ENCODE measurements around the gene MYO5B. TPM values are rescaled to one million over a fixed set of nuclear protein-coding genes. Genes with fewer than 3 reads are reported as not detected.

Gene MYO5B
- total RNA-seq, 2 donors from 2014 or later = 1.2 to 1.4 TPM

DNA sequence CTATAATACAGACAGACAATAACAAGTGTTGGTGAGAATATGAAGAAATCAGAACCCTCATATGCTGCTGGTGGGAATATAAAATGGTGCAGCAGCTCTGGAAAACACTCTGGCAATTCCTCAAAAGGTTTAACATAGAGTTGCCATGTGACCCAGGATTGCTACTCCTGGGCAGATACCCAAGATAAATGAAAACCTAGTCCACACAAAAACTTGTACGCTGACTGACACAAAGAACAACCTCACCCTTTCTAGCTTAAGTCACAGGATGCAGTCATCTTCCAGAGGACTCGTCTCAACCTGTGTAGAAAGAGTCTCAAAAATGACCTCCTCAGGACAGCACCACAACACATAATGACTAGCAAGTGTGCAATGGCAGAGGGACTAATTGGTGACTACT lies 310.0 kb downstream of the MYO5B start:
- intact Hi-C loops (cut with DNase I) = no loop called here
- no peak for DNase-seq (ENCODE audit: low spot score)

- intact Hi-C loops (cut with DNase I) = no loop called here
- DNase-seq (ENCODE audit: low spot score) = no peak
Measured at GRCh38 chr18:49884465-49884864, 310.5 kb downstream of the MYO5B start.

- no peak for DNase-seq (ENCODE audit: low spot score)
- intact Hi-C loops (cut with DNase I) = no loop called here
Measured at GRCh38 chr18:49880661-49881060, 314.3 kb downstream of the MYO5B start.

DNA sequence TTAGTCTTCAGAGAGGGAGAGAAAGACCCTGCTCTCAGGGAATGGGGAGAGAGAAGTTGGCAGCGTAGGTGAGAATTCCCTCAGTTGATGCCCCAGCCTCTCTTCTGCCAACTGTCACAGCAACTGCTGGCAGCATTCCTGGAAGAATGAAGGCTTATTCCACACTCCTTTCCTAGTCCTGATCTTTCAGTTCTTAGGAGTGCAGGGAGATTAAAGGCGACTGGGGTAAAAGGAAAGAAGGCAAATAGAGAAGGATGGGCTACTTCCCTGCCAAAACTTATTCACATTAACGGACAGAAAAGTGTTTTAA lies 315.7 kb downstream of the MYO5B start:
- intact Hi-C loops (cut with DNase I) = loop anchor here in 1 of 2 donors (5.0 kb wide), 1 partner anchor 802 kb away; no protein-coding TSS in a partner anchor
- DNase-seq (ENCODE audit: low spot score) = no peak

DNA sequence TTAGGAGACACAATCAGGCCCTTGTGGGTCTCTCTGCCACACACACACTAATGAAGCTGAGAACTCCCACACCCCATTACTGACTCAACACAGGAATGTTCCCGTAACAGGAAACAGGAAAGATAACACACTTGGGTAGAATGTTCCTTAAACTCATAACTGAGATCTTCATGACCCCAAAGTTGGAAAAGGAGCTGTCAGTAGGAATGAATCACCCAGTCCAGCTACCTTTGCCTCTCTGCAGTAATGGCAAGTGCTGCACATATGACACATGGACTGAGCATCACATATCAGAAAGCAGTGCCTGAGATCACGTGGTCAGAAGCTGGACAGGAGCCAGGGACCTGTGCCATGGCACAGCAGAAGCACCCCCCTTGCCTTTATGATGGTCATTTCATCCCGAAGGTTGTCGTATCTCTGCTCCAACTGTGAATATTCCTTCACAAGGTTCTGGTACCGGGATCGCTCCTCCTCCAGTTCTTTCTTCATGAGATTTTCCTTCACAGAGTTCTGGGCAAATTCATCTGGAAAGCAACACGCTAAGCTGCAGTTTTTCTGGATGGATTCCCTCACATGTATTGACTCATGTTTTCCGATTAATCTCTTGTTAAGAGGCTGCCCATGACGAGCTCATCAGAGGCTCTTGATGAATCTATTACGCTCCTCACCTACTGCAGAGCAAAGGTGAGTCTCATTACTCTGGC lies 316.2 kb downstream of the MYO5B start:
- intact Hi-C loops (cut with DNase I) = loop anchor here in 1 of 2 donors (5.0 kb wide), 1 partner anchor 801 kb away; no protein-coding TSS in a partner anchor
- no peak for DNase-seq (ENCODE audit: low spot score)

- intact Hi-C loops (cut with DNase I) = loop anchor here in 1 of 2 donors (5.0 kb wide), 1 partner anchor 801 kb away; no protein-coding TSS in a partner anchor
- DNase-seq (ENCODE audit: low spot score) = no peak
Measured at GRCh38 chr18:49878015-49878414, 316.9 kb downstream of the MYO5B start.

DNA sequence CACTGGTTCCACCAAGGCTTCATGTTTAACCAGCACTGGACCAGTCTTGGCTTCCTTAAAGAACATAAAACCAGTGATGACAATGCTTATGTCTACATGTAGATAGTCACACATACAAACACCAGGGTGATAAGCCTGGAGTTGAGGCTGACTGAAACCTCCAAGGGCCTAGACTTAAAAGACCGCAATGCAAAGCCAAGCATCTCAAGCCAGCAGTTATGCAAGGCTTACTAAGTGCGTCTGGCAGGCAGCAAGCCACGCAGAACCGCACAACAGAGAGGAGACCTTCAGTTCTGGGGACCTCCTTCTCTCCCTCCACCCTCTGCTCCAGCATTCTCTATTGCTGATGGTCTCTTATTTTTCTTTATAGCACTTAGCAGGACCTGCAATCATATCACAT lies 318.4 kb downstream of the MYO5B start:
- intact Hi-C loops (cut with DNase I) = loop anchor here in 1 of 2 donors (5.0 kb wide), 1 partner anchor 799 kb away; no protein-coding TSS in a partner anchor
- DNase-seq (ENCODE audit: low spot score) = no peak

DNA sequence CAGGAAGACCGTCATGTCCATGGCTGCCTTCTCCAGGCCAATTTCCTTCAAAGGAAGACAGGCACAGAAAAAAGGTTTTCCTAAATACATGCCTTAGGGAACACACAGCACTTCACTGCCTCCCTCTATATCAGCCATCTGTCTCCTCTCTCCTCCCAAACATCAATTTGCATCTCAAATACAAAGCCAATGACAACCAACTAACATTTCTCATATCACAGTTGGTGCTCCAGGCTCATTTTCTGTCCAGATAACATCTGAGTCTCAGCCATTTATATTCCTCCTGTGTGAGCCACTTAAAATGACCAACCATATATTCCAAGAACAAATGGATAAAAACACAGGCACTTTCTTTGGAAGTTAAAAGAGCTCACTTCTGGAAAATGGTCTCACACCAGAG lies 319.2 kb downstream of the MYO5B start:
- intact Hi-C loops (cut with DNase I) = loop anchor here in 1 of 2 donors (5.0 kb wide), 1 partner anchor 798 kb away; no protein-coding TSS in a partner anchor
- DNase-seq (ENCODE audit: low spot score) = no peak

- DNase-seq (ENCODE audit: low spot score) = no peak
- intact Hi-C loops (cut with DNase I) = loop anchor here in 1 of 2 donors (5.0 kb wide), 1 partner anchor 798 kb away; no protein-coding TSS in a partner anchor
Measured at GRCh38 chr18:49875155-49875554, 319.8 kb downstream of the MYO5B start.

- intact Hi-C loops (cut with DNase I) = no loop called here
- no peak for DNase-seq (ENCODE audit: low spot score)
Measured at GRCh38 chr18:49874238-49874637, 320.7 kb downstream of the MYO5B start.

DNA sequence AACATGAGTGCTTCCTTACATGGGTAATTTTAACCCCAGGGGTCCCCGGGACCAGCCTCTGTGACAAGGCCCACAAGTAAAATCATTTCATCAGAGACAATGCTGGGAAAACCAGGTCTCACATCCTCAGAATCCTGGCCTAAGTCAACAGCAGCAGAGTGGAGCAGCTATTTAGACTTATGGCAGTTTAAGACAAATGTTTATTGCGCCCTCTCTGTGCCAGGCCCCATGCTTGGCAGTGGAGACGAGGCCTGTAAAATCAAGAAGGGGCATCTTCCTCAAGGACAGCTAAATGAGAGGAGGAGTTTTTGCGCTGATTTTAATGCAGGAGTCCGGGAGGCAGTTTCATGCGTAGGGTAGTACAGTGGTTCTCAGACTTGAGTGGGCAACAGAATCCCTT lies 325.6 kb downstream of the MYO5B start:
- no peak for DNase-seq (ENCODE audit: low spot score)
- intact Hi-C loops (cut with DNase I) = loop anchor here in 1 of 2 donors (10.0 kb wide), 1 partner anchor 305 kb away; the partner anchor contains the start of gene LIPG

DNA sequence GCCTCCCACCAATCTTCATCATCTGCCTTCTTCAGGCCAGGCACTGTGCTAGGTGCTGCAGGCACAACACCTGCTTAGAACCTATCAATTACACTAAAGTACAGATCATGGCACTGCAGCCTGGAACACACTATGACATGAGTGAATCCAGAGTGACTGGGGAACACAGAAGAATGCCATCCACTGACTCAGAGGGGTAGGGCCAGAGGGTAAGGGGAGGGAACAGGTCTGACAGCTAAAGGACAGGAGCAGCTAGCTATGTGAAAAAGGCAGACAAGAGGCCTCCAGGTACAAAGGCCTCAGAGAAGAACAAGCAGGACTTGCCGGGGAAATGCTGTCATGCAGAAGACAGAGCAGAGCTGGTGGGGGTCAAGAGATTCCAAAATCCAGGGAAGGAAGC lies 328.3 kb downstream of the MYO5B start:
- intact Hi-C loops (cut with DNase I) = loop anchor here in 1 of 2 donors (10.0 kb wide), 1 partner anchor 302 kb away; the partner anchor contains the start of gene LIPG
- no peak for DNase-seq (ENCODE audit: low spot score)

- no peak for DNase-seq (ENCODE audit: low spot score)
- intact Hi-C loops (cut with DNase I) = loop anchor here in 1 of 2 donors (10.0 kb wide), 1 partner anchor 301 kb away; the partner anchor contains the start of gene LIPG
Measured at GRCh38 chr18:49865401-49865800, 329.5 kb downstream of the MYO5B start.

- no peak for DNase-seq (ENCODE audit: low spot score)
- intact Hi-C loops (cut with DNase I) = loop anchor here in 1 of 2 donors (10.0 kb wide), 1 partner anchor 299 kb away; the partner anchor contains the start of gene LIPG
Measured at GRCh38 chr18:49863769-49864621, 331.0 kb downstream of the MYO5B start.

GRCh38 chr18:49862656-49863385 lies 332.1 kb downstream of the MYO5B start:
- intact Hi-C loops (cut with DNase I) = loop anchor here in 1 of 2 donors (10.0 kb wide), 1 partner anchor 298 kb away; the partner anchor contains the start of gene LIPG

DNA sequence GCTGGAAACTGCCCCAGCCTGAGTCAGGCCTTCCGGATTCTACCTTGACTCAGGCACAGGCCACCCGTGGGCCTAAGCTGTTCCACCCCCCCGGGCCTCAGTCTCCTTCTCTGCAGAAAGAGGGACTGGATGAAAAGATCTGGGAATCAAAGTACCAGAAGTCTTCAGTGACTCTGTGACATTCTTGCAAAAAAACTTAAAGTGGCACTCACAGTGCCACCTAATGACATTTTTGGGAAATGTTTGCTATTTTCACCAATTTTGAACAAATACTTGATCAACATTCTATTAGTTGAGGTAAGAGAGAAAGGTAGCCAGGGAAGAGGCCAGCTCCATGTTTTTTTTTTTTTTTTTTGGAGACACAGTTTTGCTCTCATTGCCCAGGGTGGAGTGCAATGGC lies 333.3 kb downstream of the MYO5B start:
- intact Hi-C loops (cut with DNase I) = loop anchor here in 1 of 2 donors (10.0 kb wide), 1 partner anchor 297 kb away; the partner anchor contains the start of gene LIPG
- DNase-seq (ENCODE audit: low spot score) = no peak

More at GRCh38 chr18:49862656-49863385, 332.1 kb downstream of the MYO5B start:
- DNase-seq (ENCODE audit: low spot score) = no peak

DNA sequence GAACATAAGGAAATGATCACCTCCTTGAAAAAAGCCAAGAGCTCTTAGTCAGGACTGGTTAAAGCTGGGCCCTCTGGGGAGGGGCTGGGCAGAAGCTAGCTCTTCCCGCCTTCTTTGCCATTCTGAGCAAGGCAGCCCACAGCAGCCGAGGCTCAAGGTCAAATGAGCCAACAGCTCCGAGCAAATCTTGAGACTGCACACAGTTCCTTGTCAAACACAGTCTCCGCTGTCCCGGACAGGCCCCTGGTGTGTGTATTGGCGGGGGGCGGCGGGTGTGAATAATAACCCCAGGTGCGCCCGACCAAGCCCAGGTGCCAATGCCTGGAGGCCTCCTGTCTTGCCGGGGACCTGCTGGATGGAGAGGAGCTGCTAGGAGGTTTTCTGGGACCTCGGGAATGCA lies 335.2 kb downstream of the MYO5B start:
- DNase-seq (ENCODE audit: low spot score) = no peak
- intact Hi-C loops (cut with DNase I) = loop anchor here (2.0 to 10.0 kb wide), 3 partner anchors 295 to 349 kb away; partner anchors contain the start of gene LIPG (in 2 of the 2)

DNA sequence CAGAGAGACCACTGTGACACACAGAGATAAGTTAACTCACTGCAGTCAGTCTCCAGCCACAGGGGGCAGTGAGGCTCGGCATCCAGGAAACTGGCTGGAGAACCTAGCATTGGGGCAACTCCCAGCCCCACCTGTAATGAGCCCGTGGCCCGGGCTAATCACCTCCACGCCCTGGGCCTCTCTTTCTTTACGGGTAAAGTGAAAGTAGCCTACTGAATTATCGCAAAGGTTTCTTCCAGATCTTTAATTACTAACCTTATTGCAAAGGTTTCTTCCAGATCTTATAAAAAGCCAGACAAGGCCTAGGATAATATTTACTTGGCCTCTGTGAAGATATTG lies 336.0 kb downstream of the MYO5B start:
- intact Hi-C loops (cut with DNase I) = loop anchor here in 1 of 2 donors (2.0 to 5.0 kb wide), 2 partner anchors 297 to 348 kb away; partner anchors contain the start of gene LIPG
- DNase-seq (ENCODE audit: low spot score) = no peak

Data from posterior vena cava (tissue), 2 donors.